SK-N-SH treated with all-trans-retinoic acid at 6 μM for 48 hours (cell line): Measurements from ENCODE around the gene DFFA.
"Not testable (repeated sequence)": the region's sequence is repeated elsewhere in the genome, so short reads cannot be mapped to it uniquely, and the experiment has no call there.

ENCODE experiments used
- ATAC-seq: fragments of 200-7000 bp; cut with Tn5 transposase; 3 replicates; pipeline ENCODE4 v1.9.1; 2020; ENCODE audit warnings: mild to moderate bottlenecking, moderate library complexity
- BACH2 ChIP-seq: fragments of 250-450 bp; sonication (Bioruptor Pico); IDR thresholded peaks from 2 replicates; pipeline ENCODE4 v1.9.0; 2021; ENCODE audit warnings: mild to moderate bottlenecking, borderline replicate concordance
- CSDC2 ChIP-seq: fragments of 250-450 bp; sonication (Bioruptor Pico); IDR thresholded peaks from 2 replicates; pipeline ENCODE4 v1.5.0; 2020; ENCODE audit warnings: mild to moderate bottlenecking, moderate library complexity
- ESRRG ChIP-seq: fragments of 250-450 bp; sonication (Bioruptor Pico); IDR thresholded peaks from 2 replicates; pipeline ENCODE4 v1.6.1; 2021; ENCODE audit warnings: mild to moderate bottlenecking
- GLIS3 ChIP-seq: fragments of 250-450 bp; sonication (Bioruptor Pico); IDR thresholded peaks from 2 replicates; pipeline ENCODE4 v1.5.0; 2020; ENCODE audit warnings: mild to moderate bottlenecking, moderate library complexity
- OSR1 ChIP-seq: fragments of 250-450 bp; sonication (Bioruptor Pico); IDR thresholded peaks from 2 replicates; pipeline ENCODE4 v1.8.0; 2022; ENCODE audit warnings: moderate library complexity, mild to moderate bottlenecking, inconsistent platforms
- PATZ1 ChIP-seq: fragments of 250-450 bp; sonication (Bioruptor Pico); IDR thresholded peaks from 2 replicates; pipeline ENCODE4 v1.8.0; 2020; ENCODE audit warnings: mild to moderate bottlenecking, moderate library complexity, borderline replicate concordance
- POU6F1 ChIP-seq: fragments of 250-450 bp; sonication (Bioruptor Pico); IDR thresholded peaks from 2 replicates; pipeline ENCODE4 v1.8.0; 2021; ENCODE audit warnings: low read depth, mild to moderate bottlenecking, moderate library complexity, borderline replicate concordance
- PPARA ChIP-seq: fragments of 250-450 bp; sonication (Bioruptor Pico); IDR thresholded peaks from 2 replicates; pipeline ENCODE4 v1.5.0; 2020; ENCODE audit warnings: mild to moderate bottlenecking, borderline replicate concordance
- RARB ChIP-seq: fragments of 250-450 bp; sonication (Bioruptor Pico); IDR thresholded peaks from 2 replicates; pipeline ENCODE4 v1.8.0; 2021; ENCODE audit warnings: mild to moderate bottlenecking, moderate library complexity
- SNAI2 ChIP-seq: fragments of 250-450 bp; sonication (Bioruptor Pico); IDR thresholded peaks from 2 replicates; pipeline ENCODE4 v1.5.0; 2020; ENCODE audit warnings: mild to moderate bottlenecking, moderate library complexity
- TCF4 ChIP-seq: fragments of 250-450 bp; sonication (Bioruptor Pico); IDR thresholded peaks from 2 replicates; pipeline ENCODE4 v1.8.0; 2021; ENCODE audit warnings: mild to moderate bottlenecking, moderate library complexity, borderline replicate concordance
- TOX ChIP-seq: fragments of 250-450 bp; sonication (Bioruptor Pico); IDR thresholded peaks from 2 replicates; pipeline ENCODE4 v1.8.0; 2021; ENCODE audit warnings: mild to moderate bottlenecking, moderate library complexity, borderline replicate concordance
- ZC3H10 ChIP-seq: fragments of 250-450 bp; sonication (Bioruptor Pico); IDR thresholded peaks from 2 replicates; pipeline ENCODE4 v1.5.1; 2021; ENCODE audit warnings: mild to moderate bottlenecking, moderate library complexity
- ZFP3 ChIP-seq: fragments of 250-450 bp; sonication (Bioruptor Pico); IDR thresholded peaks from 2 replicates; pipeline ENCODE4 v1.5.0; 2020; ENCODE audit warnings: mild to moderate bottlenecking, moderate library complexity
- ZFP30 ChIP-seq: fragments of 450-650 bp; formaldehyde crosslinking; IDR thresholded peaks from 2 replicates; pipeline ENCODE4 v1.5.0; 2022; ENCODE audit warnings: mild to moderate bottlenecking, moderate library complexity
- ZNF565 ChIP-seq: fragments of 450-650 bp; formaldehyde crosslinking; conservative IDR thresholded peaks from 2 replicates; pipeline ENCODE4 v1.5.0; 2020; ENCODE audit warnings: low read depth, mild to moderate bottlenecking, moderate library complexity
- ZNF70 ChIP-seq: fragments of 450-650 bp; formaldehyde crosslinking; IDR thresholded peaks from 2 replicates; pipeline ENCODE4 v1.5.0; 2020; ENCODE audit warnings: mild to moderate bottlenecking, moderate library complexity
- ZNF8 ChIP-seq: fragments of 450-650 bp; formaldehyde crosslinking; IDR thresholded peaks from 2 replicates; pipeline ENCODE4 v1.5.0; 2020; ENCODE audit warnings: mild to moderate bottlenecking, moderate library complexity
- TF ChIP-seq, protein P1 (sequence below): fragments of 250-450 bp; sonication (Bioruptor Pico); IDR thresholded peaks from 2 replicates; pipeline ENCODE4 v1.5.1; 2020; ENCODE audit warnings: low read depth, mild to moderate bottlenecking, moderate library complexity
- TF ChIP-seq, protein P2 (sequence below): fragments of 250-450 bp; sonication (Bioruptor Pico); IDR thresholded peaks from 2 replicates; pipeline ENCODE4 v1.5.1; 2021; ENCODE audit warnings: mild to moderate bottlenecking, moderate library complexity

DFFA gene

GRCh38 chr1:10467078-10467477 is 5.3 kb downstream of the DFFA start:
- ATAC-seq, result no peak
- no peak for TF ChIP-seq ZNF565
- no peak for TF ChIP-seq ZFP30 (CRISPR knock-in tag)
- no peak for TF ChIP-seq TCF4 (CRISPR knock-in tag)
- TF ChIP-seq ZNF8 (CRISPR knock-in tag), result no peak
- no peak for TF ChIP-seq SNAI2 (CRISPR knock-in tag)
- TF ChIP-seq OSR1 (CRISPR knock-in tag), result no peak
- no peak for TF ChIP-seq PPARA (CRISPR knock-in tag)
- TF ChIP-seq, all 23 proteins: peak for 0

GRCh38 chr1:10459184-10459583 is 13.1 kb downstream of the DFFA start:
- TF ChIP-seq ESRRG (CRISPR knock-in tag) (no peak), TOX (CRISPR knock-in tag) (no peak), ZNF8 (CRISPR knock-in tag) (no peak), SNAI2 (CRISPR knock-in tag) (no peak), ZFP3 (CRISPR knock-in tag) (no peak), GLIS3 (CRISPR knock-in tag) (no peak), POU6F1 (CRISPR knock-in tag) (no peak), PPARA (CRISPR knock-in tag) (no peak), ZC3H10 (CRISPR knock-in tag) (no peak), ZNF565 (no peak), ZNF70 (CRISPR knock-in tag) (no peak)
- TF ChIP-seq, protein P1, sequence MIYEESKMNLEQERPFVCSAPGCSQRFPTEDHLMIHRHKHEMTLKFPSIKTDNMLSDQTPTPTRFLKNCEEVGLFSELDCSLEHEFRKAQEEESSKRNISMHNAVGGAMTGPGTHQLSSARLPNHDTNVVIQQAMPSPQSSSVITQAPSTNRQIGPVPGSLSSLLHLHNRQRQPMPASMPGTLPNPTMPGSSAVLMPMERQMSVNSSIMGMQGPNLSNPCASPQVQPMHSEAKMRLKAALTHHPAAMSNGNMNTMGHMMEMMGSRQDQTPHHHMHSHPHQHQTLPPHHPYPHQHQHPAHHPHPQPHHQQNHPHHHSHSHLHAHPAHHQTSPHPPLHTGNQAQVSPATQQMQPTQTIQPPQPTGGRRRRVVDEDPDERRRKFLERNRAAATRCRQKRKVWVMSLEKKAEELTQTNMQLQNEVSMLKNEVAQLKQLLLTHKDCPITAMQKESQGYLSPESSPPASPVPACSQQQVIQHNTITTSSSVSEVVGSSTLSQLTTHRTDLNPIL (CRISPR knock-in tag), result no peak
- peak; percentile 88 for ATAC-seq

DNA sequence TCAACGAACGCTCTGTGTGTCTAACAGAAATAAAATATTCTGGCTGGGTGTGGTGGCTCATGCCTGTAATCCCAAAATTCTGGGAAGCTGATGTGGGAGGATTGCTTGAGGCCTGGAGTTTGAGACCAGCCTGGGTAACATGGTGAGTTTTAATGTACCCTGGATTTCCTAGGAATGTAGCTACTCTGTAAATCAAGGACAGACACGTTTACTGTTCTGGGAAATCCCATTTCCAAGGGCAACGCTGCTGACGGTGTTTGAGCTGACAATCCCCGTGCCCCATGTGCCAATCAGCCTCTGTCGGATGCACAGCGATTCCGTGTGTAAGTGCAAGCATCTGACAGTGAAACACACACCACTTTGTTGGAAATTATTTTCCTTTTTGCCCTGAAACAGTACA is 14.5 kb downstream of the DFFA start:
- TF ChIP-seq ZC3H10 (CRISPR knock-in tag) (no peak), PATZ1 (CRISPR knock-in tag) (no peak), ZNF565 (no peak), RARB (CRISPR knock-in tag) (no peak), ZFP30 (CRISPR knock-in tag) (no peak), OSR1 (CRISPR knock-in tag) (no peak), TCF4 (CRISPR knock-in tag) (no peak)
- ATAC-seq, result no peak

DNA sequence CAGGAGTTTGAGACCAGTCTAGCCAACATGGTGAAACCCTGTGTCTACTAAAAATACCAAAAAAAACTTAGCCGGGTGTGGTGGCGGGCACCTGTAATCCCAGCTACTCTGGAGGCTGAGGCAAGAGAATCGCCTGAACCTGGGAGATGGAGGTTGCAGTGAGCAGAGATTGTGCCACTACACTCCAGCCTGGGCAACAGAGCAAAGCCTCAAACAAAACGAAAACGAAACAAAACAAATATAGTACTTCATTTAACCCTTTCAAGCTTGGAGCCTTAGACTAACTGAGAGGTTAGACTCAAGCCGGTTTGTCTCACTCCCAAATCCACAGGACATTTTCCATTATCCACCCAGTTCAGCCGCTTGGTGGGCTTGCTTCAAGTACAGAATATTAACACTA is 14.9 kb downstream of the DFFA start:
- not testable (repeated sequence) for ATAC-seq

DNA sequence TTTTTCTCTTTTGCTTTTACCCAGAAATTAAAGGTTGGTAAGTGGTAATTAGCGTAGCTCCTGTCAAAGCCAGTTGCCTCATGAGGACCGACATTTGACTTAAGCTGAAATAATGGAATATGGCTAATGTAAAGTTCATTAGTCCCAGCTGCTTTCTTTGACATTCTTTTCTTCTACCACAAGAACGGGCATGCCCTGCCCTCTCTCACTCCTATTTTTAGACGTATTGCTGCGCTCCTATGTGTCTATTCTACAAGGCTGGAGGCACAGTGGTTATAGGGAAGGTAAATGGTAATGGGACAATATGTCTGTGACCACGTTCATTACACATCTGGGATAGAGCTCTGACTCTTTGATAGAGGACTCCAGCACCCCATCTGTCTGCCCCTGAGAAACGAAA is 15.7 kb downstream of the DFFA start:
- peak; percentile 47 for ATAC-seq
- no peak for TF ChIP-seq TOX (CRISPR knock-in tag)
- TF ChIP-seq ZFP30 (CRISPR knock-in tag), result no peak
- TF ChIP-seq BACH2 (CRISPR knock-in tag), result no peak
- no peak for TF ChIP-seq ESRRG (CRISPR knock-in tag)
- TF ChIP-seq, protein P2, sequence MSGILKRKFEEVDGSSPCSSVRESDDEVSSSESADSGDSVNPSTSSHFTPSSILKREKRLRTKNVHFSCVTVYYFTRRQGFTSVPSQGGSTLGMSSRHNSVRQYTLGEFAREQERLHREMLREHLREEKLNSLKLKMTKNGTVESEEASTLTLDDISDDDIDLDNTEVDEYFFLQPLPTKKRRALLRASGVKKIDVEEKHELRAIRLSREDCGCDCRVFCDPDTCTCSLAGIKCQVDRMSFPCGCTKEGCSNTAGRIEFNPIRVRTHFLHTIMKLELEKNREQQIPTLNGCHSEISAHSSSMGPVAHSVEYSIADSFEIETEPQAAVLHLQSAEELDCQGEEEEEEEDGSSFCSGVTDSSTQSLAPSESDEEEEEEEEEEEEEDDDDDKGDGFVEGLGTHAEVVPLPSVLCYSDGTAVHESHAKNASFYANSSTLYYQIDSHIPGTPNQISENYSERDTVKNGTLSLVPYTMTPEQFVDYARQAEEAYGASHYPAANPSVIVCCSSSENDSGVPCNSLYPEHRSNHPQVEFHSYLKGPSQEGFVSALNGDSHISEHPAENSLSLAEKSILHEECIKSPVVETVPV, result no peak
- TF ChIP-seq SNAI2 (CRISPR knock-in tag), result no peak
- no peak for TF ChIP-seq TCF4 (CRISPR knock-in tag)
- TF ChIP-seq OSR1 (CRISPR knock-in tag), result no peak
- no peak for TF ChIP-seq ZNF8 (CRISPR knock-in tag)
- no peak for TF ChIP-seq CSDC2 (CRISPR knock-in tag)
- no peak for TF ChIP-seq PPARA (CRISPR knock-in tag)
- no peak for TF ChIP-seq ZC3H10 (CRISPR knock-in tag)
- TF ChIP-seq, protein P1 (CRISPR knock-in tag), result no peak
